Endodermal cell (in vitro differentiated cells): ENCODE measurements around the gene GPHN. TPM values are rescaled to one million over a fixed set of nuclear protein-coding genes. Genes with fewer than 3 reads are reported as not detected.
A peak's percentile ranks its signal among the peaks of the same experiment; 100 is the strongest.

Source experiments
- DNase-seq: peaks from one replicate; pipeline ENCODE4 v3.0.0-alpha.2; 2017
- H3K27ac ChIP-seq: 2 replicates; pipeline ENCODE4 v1.5.1; 2013; ENCODE audit warnings: mild to moderate bottlenecking, low read depth, low read length, moderate library complexity
- H3K27me3 ChIP-seq: 2 replicates; pipeline ENCODE4 v1.6.1; 2013; ENCODE audit warnings: mild to moderate bottlenecking, low read length, moderate library complexity; ENCODE audit not compliant: insufficient read depth, control insufficient read depth, poor library complexity, severe bottlenecking
- H3K36me3 ChIP-seq: 2 replicates; pipeline ENCODE4 v1.7.0; 2013; ENCODE audit warnings: mild to moderate bottlenecking, low read length, moderate library complexity; ENCODE audit not compliant: control insufficient read depth, insufficient read depth
- H3K4me1 ChIP-seq: one replicate; pipeline ENCODE4 v1.7.0; 2013; ENCODE audit warnings: low read length; ENCODE audit not compliant: control insufficient read depth, insufficient read depth
- H3K4me3 ChIP-seq: 2 replicates; pipeline ENCODE4 v1.5.1; 2013; ENCODE audit warnings: mild to moderate bottlenecking, low read length, moderate library complexity
- H3K9ac ChIP-seq: 2 replicates; pipeline ENCODE4 v1.6.1; 2013; ENCODE audit warnings: mild to moderate bottlenecking, low read length, moderate library complexity; ENCODE audit not compliant: poor library complexity, severe bottlenecking; ENCODE audit errors: extremely low read depth
- H3K9me3 ChIP-seq: 2 replicates; pipeline ENCODE4 v1.6.1; 2013; ENCODE audit warnings: mild to moderate bottlenecking, low read length, moderate library complexity; ENCODE audit not compliant: control insufficient read depth
- H3K27ac Mint-ChIP-seq: 2 replicates; pipeline ENCODE4 v1.8.0; 2020; ENCODE audit warnings: mixed read lengths
- H3K27me3 Mint-ChIP-seq: 2 replicates; pipeline ENCODE4 v1.8.0; 2021; ENCODE audit warnings: mild to moderate bottlenecking, mixed read lengths; ENCODE audit not compliant: insufficient read depth
- H3K36me3 Mint-ChIP-seq: 2 replicates; pipeline ENCODE4 v1.8.0; 2020; ENCODE audit warnings: low read depth, mixed read lengths
- H3K4me1 Mint-ChIP-seq: 2 replicates; pipeline ENCODE4 v1.8.0; 2020; ENCODE audit warnings: mixed read lengths
- H3K4me3 Mint-ChIP-seq: 2 replicates; pipeline ENCODE4 v1.8.0; 2020; ENCODE audit warnings: mild to moderate bottlenecking, moderate library complexity, mixed read lengths
- H3K9me3 Mint-ChIP-seq: 2 replicates; pipeline ENCODE4 v1.8.0; 2020; ENCODE audit warnings: mild to moderate bottlenecking, mixed read lengths
- WGBS, 2 experiments: methylation state at CpG; one replicate each; pipeline versions ENCODE4 v1.1.5 to v1.1.7; 2013; ENCODE audit warnings: missing lambda C conversion rate in 2 of 2, mixed read lengths in 1 of 2; ENCODE audit not compliant: insufficient coverage in 1 of 2, insufficient read length in 1 of 2; 5-methylcytosine and 5-hydroxymethylcytosine counted together
- total RNA-seq, 2 donors: library from RNA; stranded (reverse); fragmentation: NEBNext Ultra II Directional in 1 of 2; extraction: Animal tissue kit (Norgen Biotek cat#: 25700) in 1 of 2; gene quantifications; 2 replicates in 1 of 2; 3 replicates in 1 of 2; pipeline ENCODE4 v1.2.1, GENCODE V29; 2021
- TF ChIP-seq, protein P1 (sequence below): fragments of 200-600 bp; sonication (generic); conservative IDR thresholded peaks from 2 replicates; pipeline ENCODE4 v1.5.0; 2021; ENCODE audit warnings: antibody characterized with exemption, mild to moderate bottlenecking

Gene GPHN
- total RNA-seq, 2 donors from 2014 or later = 12.4 to 15.0 TPM

DNA sequence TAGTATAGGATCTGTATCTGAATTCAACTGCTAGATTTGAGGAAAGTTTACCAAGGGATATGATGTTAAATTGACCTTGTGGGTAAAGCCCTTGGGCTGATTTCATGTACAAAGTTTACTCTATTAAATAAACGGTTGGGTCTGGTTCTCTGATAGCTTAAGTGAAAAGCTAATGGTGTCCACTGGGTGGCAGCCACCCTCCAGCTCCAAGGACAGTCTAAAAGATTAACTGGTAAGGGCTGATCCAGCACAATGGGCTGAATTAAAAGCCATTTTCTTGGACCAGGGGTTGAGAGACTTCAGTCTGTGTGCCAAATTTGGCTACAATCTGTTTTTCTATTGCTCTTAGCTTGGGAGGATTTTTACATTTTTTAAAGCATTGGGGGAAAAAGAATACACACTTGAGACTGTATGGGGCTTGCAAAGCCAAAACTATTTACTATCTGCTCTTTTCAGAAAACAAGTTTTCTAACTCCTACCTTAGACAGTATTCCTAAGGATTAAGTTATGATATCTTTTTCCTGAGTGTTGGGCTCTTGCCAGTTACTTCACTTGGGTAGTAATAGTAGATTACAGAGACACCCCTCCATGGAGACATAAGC lies 116.5 kb downstream of the GPHN start:
- Mint-ChIP-seq H3K9me3 (peaks cover 28% of the 10 kb centered on the region), H3K27me3 (no peaks in the 10 kb centered on the region), H3K4me1 (peaks cover 11% of the 10 kb centered on the region), H3K36me3 (peaks cover 10% of the 10 kb centered on the region), H3K4me3 (no peak overlapping the region), H3K27ac (no peak overlapping the region)
- H3K4me3 ChIP-seq = no peak overlapping the region
- peak; percentile 80 for DNase-seq
- H3K9ac ChIP-seq = no peak overlapping the region
- H3K36me3 ChIP-seq = no peaks in the 10 kb centered on the region
- TF ChIP-seq, protein P1, sequence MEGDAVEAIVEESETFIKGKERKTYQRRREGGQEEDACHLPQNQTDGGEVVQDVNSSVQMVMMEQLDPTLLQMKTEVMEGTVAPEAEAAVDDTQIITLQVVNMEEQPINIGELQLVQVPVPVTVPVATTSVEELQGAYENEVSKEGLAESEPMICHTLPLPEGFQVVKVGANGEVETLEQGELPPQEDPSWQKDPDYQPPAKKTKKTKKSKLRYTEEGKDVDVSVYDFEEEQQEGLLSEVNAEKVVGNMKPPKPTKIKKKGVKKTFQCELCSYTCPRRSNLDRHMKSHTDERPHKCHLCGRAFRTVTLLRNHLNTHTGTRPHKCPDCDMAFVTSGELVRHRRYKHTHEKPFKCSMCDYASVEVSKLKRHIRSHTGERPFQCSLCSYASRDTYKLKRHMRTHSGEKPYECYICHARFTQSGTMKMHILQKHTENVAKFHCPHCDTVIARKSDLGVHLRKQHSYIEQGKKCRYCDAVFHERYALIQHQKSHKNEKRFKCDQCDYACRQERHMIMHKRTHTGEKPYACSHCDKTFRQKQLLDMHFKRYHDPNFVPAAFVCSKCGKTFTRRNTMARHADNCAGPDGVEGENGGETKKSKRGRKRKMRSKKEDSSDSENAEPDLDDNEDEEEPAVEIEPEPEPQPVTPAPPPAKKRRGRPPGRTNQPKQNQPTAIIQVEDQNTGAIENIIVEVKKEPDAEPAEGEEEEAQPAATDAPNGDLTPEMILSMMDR = peak; percentile 83
- H3K9me3 ChIP-seq = peaks cover 11% of the 10 kb centered on the region
- 44 to 56% methylated on average over 1 of the region's 1 CpG for WGBS, 2 experiments
- no peak overlapping the region for H3K27ac ChIP-seq
- H3K4me1 ChIP-seq = peaks cover 16% of the 10 kb centered on the region
- no peaks in the 10 kb centered on the region for H3K27me3 ChIP-seq

DNA sequence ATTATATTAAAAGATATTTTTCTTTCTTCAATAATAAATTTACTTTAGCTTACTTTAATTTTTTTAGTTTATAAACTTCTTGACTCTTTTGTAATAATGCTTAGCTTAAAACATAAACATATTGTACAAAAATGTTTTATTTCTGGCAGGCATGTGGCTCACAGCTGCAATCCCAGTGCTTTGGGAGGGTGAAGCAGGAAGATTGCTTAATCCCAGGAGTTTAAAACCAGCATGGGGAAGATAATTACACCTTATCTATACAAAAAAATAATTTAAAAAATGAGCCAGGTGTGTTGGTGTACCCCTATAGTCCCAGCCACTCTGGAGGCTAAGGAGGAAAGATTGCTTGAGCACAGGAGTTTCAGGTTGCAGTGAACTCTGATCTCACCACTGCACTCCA lies 120.7 kb downstream of the GPHN start:
- Mint-ChIP-seq H3K36me3 (no peaks in the 10 kb centered on the region), H3K27ac (no peak overlapping the region), H3K4me1 (peaks cover 15% of the 10 kb centered on the region), H3K27me3 (no peaks in the 10 kb centered on the region), H3K9me3 (no peaks in the 10 kb centered on the region), H3K4me3 (no peak overlapping the region)
- H3K27ac ChIP-seq = no peak overlapping the region
- H3K27me3 ChIP-seq = no peaks in the 10 kb centered on the region
- H3K4me1 ChIP-seq = peaks cover 17% of the 10 kb centered on the region
- no peak overlapping the region for H3K9ac ChIP-seq
- no peak for DNase-seq
- no peaks in the 10 kb centered on the region for H3K36me3 ChIP-seq
- TF ChIP-seq, protein P1 = no peak
- no peaks in the 10 kb centered on the region for H3K9me3 ChIP-seq
- H3K4me3 ChIP-seq = no peak overlapping the region

DNA sequence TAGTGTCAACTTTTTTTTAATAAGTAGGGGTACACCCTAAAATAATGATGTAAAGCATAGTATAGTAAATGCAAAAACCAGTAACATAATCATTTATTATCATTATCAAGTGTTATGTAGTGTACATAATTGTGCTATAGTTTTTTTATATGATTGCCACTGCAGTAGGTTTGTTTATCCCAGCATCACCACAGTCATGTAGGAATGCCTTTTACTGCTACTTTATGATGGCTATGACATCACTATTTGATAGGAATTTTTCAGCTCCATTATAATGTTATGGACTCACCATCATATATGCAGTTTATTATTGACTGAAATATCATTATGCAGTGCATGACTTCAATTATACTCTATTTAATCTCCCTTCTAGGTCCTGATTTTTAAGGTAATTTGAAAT lies 121.6 kb downstream of the GPHN start:
- DNase-seq = no peak
- Histone ChIP-seq H3K27me3 (no peaks in the 10 kb centered on the region), H3K4me1 (peaks cover 21% of the 10 kb centered on the region), H3K36me3 (no peaks in the 10 kb centered on the region), H3K27ac (no peak overlapping the region), H3K9ac (no peak overlapping the region), H3K4me3 (no peak overlapping the region), H3K9me3 (no peaks in the 10 kb centered on the region)
- no peak overlapping the region for H3K27ac Mint-ChIP-seq
- H3K27me3 Mint-ChIP-seq = no peaks in the 10 kb centered on the region
- H3K4me3 Mint-ChIP-seq = no peak overlapping the region
- no peaks in the 10 kb centered on the region for H3K36me3 Mint-ChIP-seq
- peaks cover 18% of the 10 kb centered on the region for H3K4me1 Mint-ChIP-seq
- H3K9me3 Mint-ChIP-seq = no peaks in the 10 kb centered on the region
- TF ChIP-seq, protein P1 = no peak
